ENCODE data around the gene DPH5.

DPH5 gene

DNA sequence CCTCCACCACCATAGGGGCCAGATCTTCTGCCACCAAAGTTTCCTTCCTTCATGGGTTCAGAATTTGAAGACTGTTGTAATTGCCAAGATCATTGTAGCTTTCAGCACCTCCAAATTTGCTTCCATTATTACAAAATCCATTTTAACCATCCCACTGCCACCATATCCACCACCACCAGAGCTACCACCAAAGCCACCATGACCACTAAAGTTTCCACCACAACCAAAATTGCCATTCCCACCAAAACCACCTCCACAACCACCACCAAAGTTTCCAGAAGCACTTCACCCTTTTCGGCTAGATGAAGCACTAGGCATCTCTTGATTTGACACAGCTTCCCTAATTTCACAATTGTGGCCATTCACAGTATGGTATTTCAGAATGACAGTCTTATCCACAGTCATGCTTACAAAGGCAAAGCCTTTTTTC, 84.5 kb downstream of the DPH5 start:
- DNase-seq: no peak
